ENCODE results near the gene VARS2.

The VARS2 gene

DNA sequence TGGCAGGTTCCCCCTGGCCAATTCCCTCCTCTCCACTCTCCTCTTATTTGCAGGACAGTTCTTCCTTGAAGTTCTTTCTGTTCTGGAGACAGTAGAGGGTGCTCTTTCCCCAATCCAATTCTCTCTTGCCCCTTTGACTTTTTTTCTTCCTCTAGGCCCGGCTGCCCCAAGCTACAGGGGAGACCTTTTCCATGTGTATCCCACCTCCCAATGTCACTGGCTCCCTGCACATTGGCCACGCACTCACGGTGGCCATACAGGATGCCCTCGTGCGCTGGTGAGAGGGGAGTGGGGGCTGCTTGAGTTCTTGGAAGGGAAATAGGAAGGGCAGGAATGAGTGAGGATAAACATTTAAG, 1.5 kb downstream of the VARS2 start (continued):
- TF ChIP-seq ZBTB20 (tag by site-specific recombination; IDR thresholded peaks at IDR 0.05) (no peak), IKZF3 (tag by site-specific recombination; IDR thresholded peaks at IDR 0.05) (0 out of 2 replicates have a peak, but pooled peaks have one; percentile 18)

DNA sequence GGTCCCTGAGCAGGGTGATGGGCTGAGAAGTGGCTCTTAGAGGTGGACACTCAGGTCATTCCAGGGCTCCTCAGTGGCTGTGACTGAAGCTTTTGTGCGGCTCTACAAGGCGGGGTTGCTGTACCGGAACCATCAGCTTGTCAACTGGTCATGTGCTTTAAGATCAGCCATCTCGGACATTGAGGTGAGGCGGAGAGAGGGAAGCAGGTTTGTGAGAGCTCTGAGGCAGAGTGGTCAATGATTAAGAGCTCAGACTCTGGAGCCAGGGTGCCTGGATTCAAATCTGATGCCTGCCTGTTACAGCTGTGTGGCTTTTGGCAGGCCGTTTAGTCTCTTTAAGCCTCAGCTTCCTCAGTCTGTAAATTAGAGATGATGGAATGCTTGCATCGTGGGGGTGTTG, 3.0 kb downstream of the VARS2 start:
- Histone ChIP-seq H3K36me3 (ENCODE audit: control insufficient read depth in 2 of 2, insufficient read depth in 1 of 2, low read length in 2 of 2) (peaks cover 35 to 83% of the 10 kb centered on the region in 2 experiments), H3K4me3 (ENCODE audit: low read depth, low read length) (no peak overlapping the region), H3K9me3 (ENCODE audit: control insufficient read depth, insufficient read depth, low read depth, low read length) (no peaks in the 10 kb centered on the region), H3K4me1 (ENCODE audit: control insufficient read depth, insufficient read depth, low read length) (peaks cover 6% of the 10 kb centered on the region), H3K27ac (ENCODE audit: extremely low read depth, low read depth, low read length) (no peak overlapping the region)
- ChIA-PET CTCF (interaction anchor here (0.6 to 9.9 kb wide), 9 partner anchors 9 to 229 kb away, joined by 3 to 206 read pairs (median 15); no protein-coding TSS in a partner anchor), POLR2A (no interaction called here)
- TF ChIP-seq EGR2 (tag by site-specific recombination; IDR thresholded peaks at IDR 0.05; ENCODE audit: low read depth): no peak
- no peak for TF ChIP-seq ZNF138 (tag by site-specific recombination; IDR thresholded peaks at IDR 0.05; ENCODE audit: borderline replicate concordance)
- no peak for TF ChIP-seq ZNF707 (tag by site-specific recombination; IDR thresholded peaks at IDR 0.05)
- no peak for TF ChIP-seq ZNF571 (tag by site-specific recombination; IDR thresholded peaks at IDR 0.05)
- TF ChIP-seq KLF8 (tag by site-specific recombination; IDR thresholded peaks at IDR 0.05): no peak
- no peak for TF ChIP-seq ZFHX2 (tag by site-specific recombination; conservative IDR thresholded peaks at IDR 0.05)
- TF ChIP-seq ZNF48 (tag by site-specific recombination; IDR thresholded peaks at IDR 0.05): no peak
- TF ChIP-seq HOXD13 (CRISPR knock-in tag; IDR thresholded peaks at IDR 0.05; ENCODE audit: borderline replicate concordance): no peak
- TF ChIP-seq, protein P1, sequence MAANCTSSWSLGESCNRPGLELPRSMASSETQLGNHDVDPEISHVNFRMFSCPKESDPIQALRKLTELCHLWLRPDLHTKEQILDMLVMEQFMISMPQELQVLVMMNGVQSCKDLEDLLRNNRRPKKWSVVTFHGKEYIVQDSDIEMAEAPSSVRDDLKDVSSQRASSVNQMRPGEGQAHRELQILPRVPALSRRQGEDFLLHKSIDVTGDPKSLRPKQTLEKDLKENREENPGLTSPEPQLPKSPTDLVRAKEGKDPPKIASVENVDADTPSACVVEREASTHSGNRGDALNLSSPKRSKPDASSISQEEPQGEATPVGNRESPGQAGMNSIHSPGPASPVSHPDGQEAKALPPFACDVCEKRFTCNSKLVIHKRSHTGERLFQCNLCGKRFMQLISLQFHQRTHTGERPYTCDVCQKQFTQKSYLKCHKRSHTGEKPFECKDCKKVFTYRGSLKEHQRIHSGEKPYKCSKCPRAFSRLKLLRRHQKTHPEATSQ (tag by site-specific recombination; IDR thresholded peaks at IDR 0.05): no peak
- TF ChIP-seq ZNF341 (tag by site-specific recombination; IDR thresholded peaks at IDR 0.05; ENCODE audit: low read depth): no peak
- no peak for TF ChIP-seq YY1 (tag by site-specific recombination; IDR thresholded peaks at IDR 0.05)
- TF ChIP-seq ZNF701 (tag by site-specific recombination; IDR thresholded peaks at IDR 0.05): no peak
- no peak for TF ChIP-seq ZNF157 (tag by site-specific recombination; IDR thresholded peaks at IDR 0.05)
- no peak for TF ChIP-seq ZNF16 (tag by site-specific recombination; IDR thresholded peaks at IDR 0.05; ENCODE audit: low read depth)
- TF ChIP-seq ZXDB (tag by site-specific recombination; IDR thresholded peaks at IDR 0.05): no peak
- no peak for TF ChIP-seq ZNF521 (tag by site-specific recombination; IDR thresholded peaks at IDR 0.05)
- no peak for TF ChIP-seq ZNF777 (tag by site-specific recombination; IDR thresholded peaks at IDR 0.05; ENCODE audit: borderline replicate concordance)
- no peak for TF ChIP-seq ZNF747 (tag by site-specific recombination; IDR thresholded peaks at IDR 0.05)
- TF ChIP-seq, protein P2, sequence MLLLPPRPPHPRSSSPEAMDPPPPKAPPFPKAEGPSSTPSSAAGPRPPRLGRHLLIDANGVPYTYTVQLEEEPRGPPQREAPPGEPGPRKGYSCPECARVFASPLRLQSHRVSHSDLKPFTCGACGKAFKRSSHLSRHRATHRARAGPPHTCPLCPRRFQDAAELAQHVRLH (tag by site-specific recombination; IDR thresholded peaks at IDR 0.05): no peak

DNA sequence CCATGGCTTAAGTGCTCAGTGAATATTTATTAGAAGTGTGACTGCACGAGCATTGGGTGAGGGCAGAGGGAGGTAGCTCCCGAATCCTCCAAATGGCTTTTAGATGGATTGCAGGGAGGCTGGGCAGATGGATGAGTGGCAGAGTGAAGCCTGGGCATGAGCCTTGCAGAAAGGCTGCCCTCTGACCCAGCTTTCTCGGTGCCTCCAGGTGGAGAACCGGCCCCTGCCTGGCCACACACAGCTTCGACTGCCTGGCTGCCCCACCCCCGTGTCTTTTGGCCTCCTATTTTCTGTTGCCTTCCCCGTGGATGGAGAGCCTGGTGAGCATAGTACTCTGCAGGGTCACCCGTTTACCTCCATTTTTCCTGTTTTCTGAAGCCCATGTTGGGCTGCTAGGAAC, 3.4 kb downstream of the VARS2 start:
- no peak for TF ChIP-seq GLIS1 (tag by site-specific recombination; IDR thresholded peaks at IDR 0.05)
- no peak for TF ChIP-seq ZNF548 (tag by site-specific recombination; IDR thresholded peaks at IDR 0.05)
- no peak for TF ChIP-seq ZNF596 (tag by site-specific recombination; IDR thresholded peaks at IDR 0.05)
- TF ChIP-seq ZNF776 (tag by site-specific recombination; IDR thresholded peaks at IDR 0.05; ENCODE audit: borderline replicate concordance): no peak
- no peak for TF ChIP-seq ZNF777 (tag by site-specific recombination; IDR thresholded peaks at IDR 0.05; ENCODE audit: borderline replicate concordance)
- no peak for TF ChIP-seq ZNF10 (tag by site-specific recombination; IDR thresholded peaks at IDR 0.05)
- no peak for TF ChIP-seq ZNF426 (tag by site-specific recombination; IDR thresholded peaks at IDR 0.05)
- TF ChIP-seq ZNF169 (tag by site-specific recombination; IDR thresholded peaks at IDR 0.05): no peak
- no peak overlapping the region for H3K4me3 ChIP-seq (ENCODE audit: low read depth, low read length)
- POLR2A ChIA-PET: no interaction called here
- H3K27ac ChIP-seq (ENCODE audit: extremely low read depth, low read depth, low read length): no peak overlapping the region
- H3K4me1 ChIP-seq (ENCODE audit: control insufficient read depth, insufficient read depth, low read length): peaks cover 6% of the 10 kb centered on the region
- H3K36me3 ChIP-seq (ENCODE audit: control insufficient read depth in 2 of 2, insufficient read depth in 1 of 2, low read length in 2 of 2): peaks cover 35 to 83% of the 10 kb centered on the region in 2 experiments
- CTCF ChIA-PET: interaction anchor here (0.7 to 9.9 kb wide), 8 partner anchors 24 to 229 kb away, joined by 3 to 206 read pairs (median 50); no protein-coding TSS in a partner anchor
- no peaks in the 10 kb centered on the region for H3K9me3 ChIP-seq (ENCODE audit: control insufficient read depth, insufficient read depth, low read depth, low read length)
